Neural cell (in vitro differentiated cells): ENCODE results near the gene SHROOM4. TPM values are rescaled to one million over a fixed set of nuclear protein-coding genes. Genes with fewer than 3 reads are reported as not detected.

Experiments
- H2AFZ ChIP-seq: fragments of 200-600, 300-800 bp; sonication (generic), shearing (Covaris generic); 2 replicates; pipeline ENCODE4 v1.6.0; 2014; ENCODE audit warnings: low read depth, mild to moderate bottlenecking, antibody characterized with exemption, low read length, moderate library complexity
- H3F3A ChIP-seq: fragments of 200-600 bp; shearing (Covaris generic); 2 replicates; pipeline ENCODE4 v1.6.1; 2016; ENCODE audit warnings: mild to moderate bottlenecking, moderate library complexity, mixed read lengths, antibody characterized with exemption, low read length; ENCODE audit not compliant: insufficient read depth, poor library complexity, severe bottlenecking
- H3K27ac ChIP-seq: fragments of 200-600, 300-800 bp; sonication (generic), shearing (Covaris generic); 2 replicates; pipeline ENCODE4 v1.5.1; 2014; ENCODE audit warnings: mild to moderate bottlenecking, low read length, moderate library complexity
- H3K27me3 ChIP-seq: fragments of 300-800, 200-600 bp; sonication (generic), shearing (Covaris generic); 2 replicates; pipeline ENCODE4 v1.6.0; 2014; ENCODE audit warnings: mild to moderate bottlenecking, low read depth, low read length, moderate library complexity; ENCODE audit not compliant: insufficient read depth
- H3K36me3 ChIP-seq: fragments of 300-800, 200-600 bp; sonication (generic), shearing (Covaris generic); 2 replicates; pipeline ENCODE4 v1.5.1; 2014; ENCODE audit warnings: mild to moderate bottlenecking, antibody characterized with exemption, low read length, moderate library complexity; ENCODE audit not compliant: insufficient read depth
- H3K4me2 ChIP-seq: fragments of 300-800, 200-600 bp; sonication (generic), shearing (Covaris generic); 2 replicates; pipeline ENCODE4 v1.6.0; 2014; ENCODE audit warnings: mild to moderate bottlenecking, low read length
- H3K4me3 ChIP-seq: fragments of 300-800, 200-600 bp; sonication (generic), shearing (Covaris generic); 2 replicates; pipeline ENCODE4 v1.5.1; 2014; ENCODE audit warnings: mild to moderate bottlenecking, low read length, moderate library complexity
- H3K79me2 ChIP-seq: fragments of 200-600 bp; shearing (Covaris generic); replicated peaks from 2 replicates; pipeline ENCODE4 v1.6.0; 2014; ENCODE audit warnings: mild to moderate bottlenecking, low read length, moderate library complexity; ENCODE audit not compliant: insufficient read depth
- H3K9ac ChIP-seq: fragments of 300-800, 200-600 bp; sonication (generic), shearing (Covaris generic); 2 replicates; pipeline ENCODE4 v1.6.1; 2016; ENCODE audit warnings: mild to moderate bottlenecking, low read length, mixed read lengths
- H3K9me2 ChIP-seq: fragments of 200-600 bp; shearing (Covaris generic); 2 replicates; pipeline ENCODE4 v1.6.1; 2016; ENCODE audit warnings: mild to moderate bottlenecking, low read length, mixed read lengths; ENCODE audit not compliant: insufficient read depth
- H3K9me3 ChIP-seq: fragments of 200-600, 300-800 bp; sonication (generic), shearing (Covaris generic); 2 replicates; pipeline ENCODE4 v1.6.1; 2016; ENCODE audit warnings: mild to moderate bottlenecking, mixed run types, low read length, moderate library complexity, mixed read lengths
- H4K20me1 ChIP-seq: fragments of 200-600 bp; shearing (Covaris generic); 2 replicates; pipeline ENCODE4 v1.6.1; 2016; ENCODE audit warnings: mild to moderate bottlenecking, mixed run types; ENCODE audit not compliant: insufficient read depth
- CTCF ChIP-seq: fragments of 450-650 bp; IDR thresholded peaks from 2 replicates; pipeline ENCODE4 v1.5.1; 2014; ENCODE audit warnings: antibody characterized with exemption, mild to moderate bottlenecking, moderate library complexity; ENCODE audit not compliant: poor library complexity, severe bottlenecking
- EP300 ChIP-seq: fragments of 450-650 bp; conservative IDR thresholded peaks from 2 replicates; pipeline ENCODE4 v1.6.1; 2014; ENCODE audit warnings: antibody characterized with exemption, mild to moderate bottlenecking, moderate library complexity; ENCODE audit not compliant: poor library complexity, severe bottlenecking
- EZH2 ChIP-seq: fragments of 200-600, 300-800 bp; shearing (Covaris generic), sonication (generic); IDR thresholded peaks from 2 replicates; pipeline ENCODE4 v1.6.1; 2014; ENCODE audit warnings: antibody characterized with exemption, low read length, borderline replicate concordance, mild to moderate bottlenecking; ENCODE audit not compliant: insufficient read depth, poor library complexity, severe bottlenecking
- MXI1 ChIP-seq: fragments of 450-650 bp; conservative IDR thresholded peaks from 2 replicates; pipeline ENCODE4 v1.6.1; 2014; ENCODE audit warnings: antibody characterized with exemption, mild to moderate bottlenecking; ENCODE audit not compliant: poor library complexity, severe bottlenecking
- POLR2AphosphoS5 ChIP-seq: IDR thresholded peaks from 2 replicates; pipeline ENCODE4 v1.6.1; 2012
- RAD21 ChIP-seq: fragments of 450-650 bp; conservative IDR thresholded peaks from 2 replicates; pipeline ENCODE4 v1.6.1; 2014; ENCODE audit warnings: antibody characterized with exemption, mild to moderate bottlenecking, moderate library complexity
- REST ChIP-seq: IDR thresholded peaks from 2 replicates; pipeline ENCODE4 v1.6.1; 2012; ENCODE audit warnings: borderline replicate concordance
- SMC3 ChIP-seq: fragments of 450-650 bp; conservative IDR thresholded peaks from 2 replicates; pipeline ENCODE4 v1.6.1; 2014; ENCODE audit warnings: antibody characterized with exemption, mild to moderate bottlenecking, moderate library complexity; ENCODE audit not compliant: poor library complexity
- TAF1 ChIP-seq: IDR thresholded peaks from 2 replicates; pipeline ENCODE4 v1.6.1; 2012; ENCODE audit warnings: low read depth
- polyA plus RNA-seq: library from polyadenylated mRNA; depleted of rRNA; stranded (reverse); fragments of >200 nt; gene quantifications from 2 replicates; pipeline ENCODE4 v1.2.3, GENCODE V29; 2014

Gene SHROOM4
- polyA plus RNA-seq, 1 donor from 2014 or later: 1.4 TPM

DNA sequence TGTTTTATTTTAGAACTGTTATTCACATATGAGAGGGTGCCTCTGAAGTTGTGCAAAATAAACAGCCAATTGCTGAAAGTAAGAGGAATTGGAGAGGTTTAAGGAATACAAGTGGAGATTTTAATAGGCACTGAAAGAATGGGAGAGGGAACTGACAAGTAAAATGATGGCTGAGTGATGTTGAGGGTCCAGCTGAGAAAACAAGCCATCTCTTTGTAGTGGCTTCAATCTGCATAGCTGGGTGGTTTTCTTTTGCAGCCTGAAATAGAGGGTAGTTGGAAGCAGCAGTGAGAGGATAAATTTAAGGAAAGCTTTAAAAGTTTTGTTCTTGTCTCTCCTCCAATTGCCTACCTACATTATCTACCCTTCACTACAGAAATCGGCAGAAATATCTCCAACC lies 236.7 kb downstream of the SHROOM4 start:
- H3F3A ChIP-seq: no peaks in the 10 kb centered on the region
- H3K4me2 ChIP-seq: no peak overlapping the region

DNA sequence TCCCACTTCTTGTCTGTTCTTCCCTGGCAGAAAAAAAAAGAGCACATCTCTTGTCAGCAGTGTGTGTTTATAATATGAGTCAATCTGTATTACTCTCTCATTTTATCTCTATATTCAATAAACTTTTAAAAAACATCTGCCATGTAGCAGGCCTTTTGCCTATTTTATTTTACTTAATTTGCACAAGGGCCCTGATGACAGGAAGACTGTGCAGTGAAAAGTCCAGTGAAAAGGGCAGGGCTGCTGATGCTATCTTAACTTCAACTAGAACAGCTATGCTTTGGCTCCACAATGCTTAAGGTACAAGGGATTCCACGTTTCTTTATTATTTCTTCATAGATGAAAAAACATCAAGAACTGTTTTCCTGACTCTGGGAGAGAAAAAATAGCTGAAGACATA lies 246.4 kb downstream of the SHROOM4 start:
- Histone ChIP-seq H3K9ac (no peak overlapping the region), H3K27me3 (no peaks in the 10 kb centered on the region), H3K79me2 (no peaks in the 10 kb centered on the region), H4K20me1 (no peaks in the 10 kb centered on the region), H3K9me2 (no peaks in the 10 kb centered on the region), H3F3A (no peaks in the 10 kb centered on the region), H3K9me3 (no peaks in the 10 kb centered on the region), H3K36me3 (no peaks in the 10 kb centered on the region), H3K4me3 (no peak overlapping the region), H2AFZ (no peak overlapping the region), H3K4me2 (no peak overlapping the region), H3K27ac (no peak overlapping the region)
- TF ChIP-seq REST (no peak), CTCF (no peak), RAD21 (no peak), POLR2AphosphoS5 (no peak), EZH2 (no peak), EP300 (no peak)

More for the DNA sequence above, 236.7 kb downstream of the SHROOM4 start:
- no peaks in the 10 kb centered on the region for H4K20me1 ChIP-seq
- no peaks in the 10 kb centered on the region for H3K36me3 ChIP-seq
- H3K9me2 ChIP-seq: no peaks in the 10 kb centered on the region
- H3K27ac ChIP-seq: no peak overlapping the region
- TF ChIP-seq REST (no peak), RAD21 (no peak), POLR2AphosphoS5 (no peak), CTCF (no peak), TAF1 (no peak), EZH2 (no peak), SMC3 (no peak), MXI1 (no peak), EP300 (no peak)
- H3K9ac ChIP-seq: no peak overlapping the region
- no peaks in the 10 kb centered on the region for H3K9me3 ChIP-seq
- H3K79me2 ChIP-seq: no peaks in the 10 kb centered on the region
- H3K27me3 ChIP-seq: no peaks in the 10 kb centered on the region
- H3K4me3 ChIP-seq: no peak overlapping the region
- no peak overlapping the region for H2AFZ ChIP-seq
